ENCODE data around the gene SLC39A11.

DNA sequence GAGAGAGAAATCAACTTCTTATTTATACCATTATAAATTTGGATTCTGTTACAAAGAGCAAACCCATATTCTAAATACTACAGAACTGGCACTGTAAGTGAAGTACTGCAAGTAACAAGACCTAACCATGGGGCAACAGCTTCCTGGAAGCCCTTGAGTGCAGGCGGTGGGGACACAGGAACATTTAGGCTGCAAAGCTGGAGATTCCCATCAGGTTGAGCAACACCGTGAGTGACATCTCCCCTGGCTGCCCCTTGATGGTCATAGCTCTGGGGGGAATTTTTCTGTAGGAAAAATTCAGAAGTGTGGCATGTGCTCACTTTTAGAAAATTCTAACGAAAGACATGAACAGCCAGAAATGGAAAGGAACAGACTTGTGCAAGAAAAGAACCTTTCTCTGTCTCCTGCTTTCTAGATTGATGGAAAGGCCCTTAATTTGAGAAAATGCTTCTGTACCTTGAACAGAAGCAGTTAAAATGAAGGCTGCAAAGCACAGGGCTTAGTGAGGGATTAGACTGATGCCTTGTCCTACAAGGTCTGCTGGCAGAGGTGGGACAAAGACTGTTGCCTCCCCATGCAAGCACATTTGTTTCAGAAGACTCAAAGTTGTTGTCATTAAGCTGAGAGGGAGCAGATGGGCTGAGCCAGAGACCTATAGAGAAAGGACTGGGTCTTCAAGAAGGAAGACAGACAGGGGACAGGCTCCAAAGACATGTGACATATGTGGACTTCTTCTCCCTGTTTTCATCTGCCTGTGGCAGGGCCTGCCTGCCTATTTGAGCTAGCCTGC lies 380.8 kb downstream of the SLC39A11 start:
- TF ChIP-seq CTCF (IDR thresholded peaks at IDR 0.05; ENCODE audit: low read depth, low read length): no peak
- TF ChIP-seq EZH2phosphoT487 (IDR thresholded peaks at IDR 0.05; ENCODE audit: low read depth): no peak

Measured in OCI-LY3 (cell line).